ENCODE results near the gene TICRR.

The TICRR gene

DNA sequence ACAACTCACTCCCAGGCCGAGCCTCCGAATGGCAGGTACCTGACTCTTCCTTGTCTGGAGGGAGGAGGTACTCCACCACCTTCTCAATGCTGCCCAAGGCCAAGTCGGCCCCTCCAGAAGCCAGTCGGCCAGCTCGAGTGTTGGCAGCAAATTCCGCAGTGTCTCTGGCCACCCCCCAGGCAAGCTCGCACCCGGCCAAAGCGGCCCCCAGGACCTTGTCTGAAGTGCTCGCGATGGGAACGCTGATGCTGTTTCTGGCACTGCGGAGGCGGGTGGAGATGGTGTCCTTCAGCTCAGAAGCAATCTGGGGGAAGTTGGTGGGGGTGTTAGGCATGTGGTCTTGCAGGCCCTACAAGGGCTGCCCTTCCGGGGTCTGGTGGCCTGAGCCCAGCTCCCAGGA is 94.7 kb downstream of the TICRR start:
- no peak for DNase-seq (ENCODE audit: low read depth, low spot score)
- in situ Hi-C loops (cut with HindIII; ENCODE audit: low sequenced_read_pairs), result no loop called here
- H3K4me3 ChIP-seq (ENCODE audit: low read depth, low read length), result no peak overlapping the region
- TF ChIP-seq, protein P1, sequence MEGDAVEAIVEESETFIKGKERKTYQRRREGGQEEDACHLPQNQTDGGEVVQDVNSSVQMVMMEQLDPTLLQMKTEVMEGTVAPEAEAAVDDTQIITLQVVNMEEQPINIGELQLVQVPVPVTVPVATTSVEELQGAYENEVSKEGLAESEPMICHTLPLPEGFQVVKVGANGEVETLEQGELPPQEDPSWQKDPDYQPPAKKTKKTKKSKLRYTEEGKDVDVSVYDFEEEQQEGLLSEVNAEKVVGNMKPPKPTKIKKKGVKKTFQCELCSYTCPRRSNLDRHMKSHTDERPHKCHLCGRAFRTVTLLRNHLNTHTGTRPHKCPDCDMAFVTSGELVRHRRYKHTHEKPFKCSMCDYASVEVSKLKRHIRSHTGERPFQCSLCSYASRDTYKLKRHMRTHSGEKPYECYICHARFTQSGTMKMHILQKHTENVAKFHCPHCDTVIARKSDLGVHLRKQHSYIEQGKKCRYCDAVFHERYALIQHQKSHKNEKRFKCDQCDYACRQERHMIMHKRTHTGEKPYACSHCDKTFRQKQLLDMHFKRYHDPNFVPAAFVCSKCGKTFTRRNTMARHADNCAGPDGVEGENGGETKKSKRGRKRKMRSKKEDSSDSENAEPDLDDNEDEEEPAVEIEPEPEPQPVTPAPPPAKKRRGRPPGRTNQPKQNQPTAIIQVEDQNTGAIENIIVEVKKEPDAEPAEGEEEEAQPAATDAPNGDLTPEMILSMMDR (IDR thresholded peaks at IDR 0.05; ENCODE audit: low read depth, low read length), result no peak

DNA sequence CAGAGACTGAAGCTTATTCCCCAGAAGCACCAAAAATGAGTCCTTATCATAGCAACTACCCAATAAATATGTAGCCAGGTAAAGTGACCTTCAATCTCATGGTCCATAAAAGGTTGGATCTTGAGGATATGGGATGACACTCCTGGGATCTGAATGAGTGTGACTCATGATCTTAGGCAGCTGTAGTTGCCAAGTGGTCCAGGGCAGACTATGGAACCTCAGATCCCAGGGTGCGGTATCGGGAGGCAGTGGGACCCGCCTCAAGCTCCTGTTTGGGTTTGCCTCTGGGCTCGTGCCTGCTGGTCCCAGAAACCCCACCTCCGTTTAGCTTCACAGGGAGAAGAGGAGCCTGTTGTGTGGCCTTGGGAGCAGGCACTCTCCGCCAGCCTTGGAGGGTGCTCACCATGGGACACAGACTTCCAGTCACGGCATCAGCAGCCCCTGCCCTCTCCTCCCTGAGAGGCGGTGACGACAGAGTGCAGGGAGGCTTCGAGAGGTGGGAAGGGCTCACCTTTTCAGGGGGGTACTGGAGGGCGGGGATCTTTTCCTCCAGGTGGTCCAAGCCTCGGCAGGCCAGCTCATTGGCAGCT is 95.8 kb downstream of the TICRR start:
- no peak for DNase-seq (ENCODE audit: low read depth, low spot score)
- no peak overlapping the region for H3K4me3 ChIP-seq (ENCODE audit: low read depth, low read length)
- in situ Hi-C loops (cut with HindIII; ENCODE audit: low sequenced_read_pairs), result no loop called here
- TF ChIP-seq, protein P1 (IDR thresholded peaks at IDR 0.05; ENCODE audit: low read depth, low read length), result no peak

DNA sequence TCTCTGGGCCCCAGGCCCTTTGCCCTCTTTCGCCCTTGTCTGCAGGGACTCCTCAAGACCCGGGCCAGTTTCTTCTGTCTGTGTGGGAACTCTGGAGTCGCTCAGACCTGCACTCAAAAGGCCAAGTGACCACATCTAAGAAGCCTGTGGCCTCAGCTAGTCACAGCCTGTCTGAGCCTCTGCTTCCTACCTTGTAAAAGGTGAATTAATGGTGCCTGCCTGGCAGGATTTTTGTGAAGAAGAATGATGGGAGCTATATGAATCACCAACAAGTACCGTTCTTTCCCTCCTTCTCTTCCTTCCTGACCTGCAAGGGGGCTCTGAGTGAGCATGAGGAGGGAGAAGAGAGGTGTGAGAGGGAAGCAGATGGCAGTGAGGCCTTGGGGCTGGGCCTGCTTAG is 96.4 kb downstream of the TICRR start:
- DNase-seq (ENCODE audit: low read depth, low spot score), result no peak
- no peak overlapping the region for H3K4me3 ChIP-seq (ENCODE audit: low read depth, low read length)
- in situ Hi-C loops (cut with HindIII; ENCODE audit: low sequenced_read_pairs), result no loop called here
- TF ChIP-seq, protein P1 (IDR thresholded peaks at IDR 0.05; ENCODE audit: low read depth, low read length), result no peak

DNA sequence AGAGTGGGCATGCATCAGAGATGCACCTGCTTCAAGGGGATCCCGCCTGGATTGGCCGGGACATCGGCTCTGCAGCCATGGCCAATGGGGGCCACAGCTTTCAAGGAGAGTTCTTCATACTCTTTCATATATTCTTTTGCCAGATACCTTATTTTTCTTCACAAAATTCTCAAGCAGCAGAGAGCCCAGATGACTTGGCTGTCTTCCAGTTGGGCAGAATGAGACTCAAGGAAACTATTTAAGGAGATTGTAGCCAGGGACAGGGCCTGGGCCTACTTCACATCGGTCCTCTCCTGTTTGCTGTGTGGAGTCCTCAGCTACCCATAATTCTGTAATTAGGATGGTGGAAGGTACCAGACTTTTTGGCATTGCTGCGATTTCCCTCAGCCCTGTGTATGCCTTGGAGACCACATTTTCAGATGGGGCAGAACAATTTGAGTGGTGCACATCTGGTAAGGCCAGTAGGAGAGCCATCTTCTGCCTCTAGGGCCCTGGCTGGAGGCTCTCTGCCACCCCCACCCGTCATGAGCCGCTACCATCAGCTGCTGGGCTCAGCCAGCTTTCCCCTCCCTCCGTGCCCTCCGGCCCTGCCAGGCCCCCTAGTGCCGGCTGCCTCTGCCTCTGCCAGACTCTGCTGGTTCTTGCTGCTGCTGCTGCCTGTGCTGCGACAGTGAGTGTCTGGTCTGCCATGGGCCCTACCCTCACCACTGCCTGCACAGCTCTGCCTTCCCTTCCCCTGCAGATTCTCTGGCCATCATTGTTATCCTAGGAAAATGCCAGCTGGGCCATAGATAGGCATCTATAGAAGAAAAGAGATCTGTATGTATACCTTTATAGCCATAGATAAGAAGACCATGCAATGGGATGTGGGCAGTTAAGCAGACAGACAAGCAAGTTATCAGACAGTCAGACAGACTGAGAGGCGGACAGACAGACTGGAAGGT is 97.2 kb downstream of the TICRR start:
- TF ChIP-seq, protein P1 (IDR thresholded peaks at IDR 0.05; ENCODE audit: low read depth, low read length), result no peak
- in situ Hi-C loops (cut with HindIII; ENCODE audit: low sequenced_read_pairs), result no loop called here
- no peak overlapping the region for H3K4me3 ChIP-seq (ENCODE audit: low read depth, low read length)
- peak; percentile 40 for DNase-seq (ENCODE audit: low read depth, low spot score)

DNA sequence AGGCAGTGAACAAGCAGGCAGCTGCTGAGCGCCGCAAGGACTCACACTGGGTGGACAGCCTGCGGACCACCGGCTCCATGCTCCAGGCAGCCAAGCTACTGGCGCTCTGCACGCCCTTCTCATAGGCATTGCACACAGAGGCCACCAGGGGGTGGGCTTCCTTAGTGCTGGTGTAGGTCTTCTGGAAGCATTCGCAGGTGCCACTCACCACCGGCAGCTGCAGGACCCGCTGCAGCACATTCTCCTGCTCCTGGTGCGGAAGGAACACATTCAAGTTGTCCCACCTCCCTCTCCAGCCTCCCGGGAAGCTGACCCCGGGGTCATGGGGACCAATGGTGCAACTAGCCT is 97.9 kb downstream of the TICRR start:
- no peak for DNase-seq (ENCODE audit: low read depth, low spot score)
- in situ Hi-C loops (cut with HindIII; ENCODE audit: low sequenced_read_pairs), result no loop called here
- no peak overlapping the region for H3K4me3 ChIP-seq (ENCODE audit: low read depth, low read length)
- TF ChIP-seq, protein P1 (IDR thresholded peaks at IDR 0.05; ENCODE audit: low read depth, low read length), result peak; percentile 55

DNA sequence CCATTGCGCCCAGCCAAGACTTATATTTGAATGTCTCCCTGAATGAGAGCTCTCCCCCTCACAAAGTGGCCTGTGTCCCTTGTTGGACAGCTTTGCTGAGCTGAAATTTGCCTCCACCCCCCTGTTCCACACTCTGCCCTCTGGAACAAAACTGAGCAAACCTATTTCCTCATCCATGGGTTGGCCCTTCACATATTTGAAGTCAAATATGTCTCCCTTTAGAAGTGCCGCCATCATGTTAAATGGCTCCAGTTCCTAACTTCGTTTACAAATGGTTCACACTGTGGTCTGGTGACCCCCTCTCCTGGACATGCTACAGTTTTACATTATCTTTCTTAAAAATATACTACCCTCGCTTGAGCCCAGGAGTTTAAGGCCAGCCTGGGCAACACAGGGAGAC is 99.3 kb downstream of the TICRR start:
- in situ Hi-C loops (cut with HindIII; ENCODE audit: low sequenced_read_pairs), result no loop called here
- H3K4me3 ChIP-seq (ENCODE audit: low read depth, low read length), result no peak overlapping the region
- TF ChIP-seq, protein P1 (IDR thresholded peaks at IDR 0.05; ENCODE audit: low read depth, low read length), result no peak
- DNase-seq (ENCODE audit: low read depth, low spot score), result no peak

Data from astrocyte of the spinal cord (primary cell).